HG03378 (cell line): ENCODE data around the gene EIF3K.
"Not testable (repeated sequence)": the region's sequence is repeated elsewhere in the genome, so short reads cannot be mapped to it uniquely, and the experiment has no call there.

ENCODE experiments used
- ATAC-seq: cut with Tn5 transposase; IDR thresholded peaks from one replicate; pipeline ENCODE4 v1.9.1; 2021; ENCODE audit warnings: mild to moderate bottlenecking, moderate library complexity; ENCODE audit not compliant: unreplicated experiment

Gene EIF3K

DNA sequence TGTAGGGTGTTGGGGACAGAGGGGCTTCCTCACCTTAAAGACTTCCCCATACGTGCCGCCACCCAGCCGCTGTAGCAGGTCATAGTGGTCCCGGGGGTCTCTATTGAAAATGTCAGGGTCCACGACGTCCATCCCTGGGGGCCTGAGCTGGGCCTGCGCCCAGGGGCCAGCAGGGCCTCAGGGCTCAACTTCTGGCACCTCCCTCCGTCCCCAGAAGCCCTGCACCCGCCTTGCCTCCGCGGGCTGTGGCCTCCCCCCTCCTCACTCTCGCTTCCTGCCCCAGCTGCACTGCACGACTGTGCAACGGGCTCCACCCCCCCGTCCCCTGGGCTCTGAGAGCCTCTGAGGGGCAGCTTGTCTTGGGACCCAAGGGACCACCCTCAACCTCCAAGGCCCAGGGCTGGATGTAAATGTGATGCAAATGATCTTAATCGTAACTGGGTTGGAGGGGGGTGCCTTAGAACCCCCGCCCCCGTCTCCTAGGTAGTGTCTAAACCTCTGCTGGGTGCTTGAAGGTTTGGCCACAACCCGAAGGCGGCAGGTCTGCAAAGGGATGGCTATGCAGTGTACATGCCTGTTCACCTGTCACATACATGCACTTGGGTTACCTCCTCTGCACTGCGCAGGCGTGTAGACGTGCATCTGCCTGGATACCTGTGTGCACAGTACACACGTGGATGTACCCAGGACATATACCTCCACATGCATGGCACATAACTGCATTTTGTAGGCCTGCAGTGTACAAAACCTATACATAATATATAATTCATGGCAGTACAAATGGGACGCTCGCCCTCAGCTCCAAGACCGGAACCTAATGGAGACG lies 1.0 kb upstream of the EIF3K start, which contains the start of gene MAP4K1:
TSS of gene MAP4K1 (minus strand) at position 190 of the 826 bp plus-strand sequence. CDS start at position 132, 58 bp downstream.
- peak; percentile 46 for ATAC-seq

DNA sequence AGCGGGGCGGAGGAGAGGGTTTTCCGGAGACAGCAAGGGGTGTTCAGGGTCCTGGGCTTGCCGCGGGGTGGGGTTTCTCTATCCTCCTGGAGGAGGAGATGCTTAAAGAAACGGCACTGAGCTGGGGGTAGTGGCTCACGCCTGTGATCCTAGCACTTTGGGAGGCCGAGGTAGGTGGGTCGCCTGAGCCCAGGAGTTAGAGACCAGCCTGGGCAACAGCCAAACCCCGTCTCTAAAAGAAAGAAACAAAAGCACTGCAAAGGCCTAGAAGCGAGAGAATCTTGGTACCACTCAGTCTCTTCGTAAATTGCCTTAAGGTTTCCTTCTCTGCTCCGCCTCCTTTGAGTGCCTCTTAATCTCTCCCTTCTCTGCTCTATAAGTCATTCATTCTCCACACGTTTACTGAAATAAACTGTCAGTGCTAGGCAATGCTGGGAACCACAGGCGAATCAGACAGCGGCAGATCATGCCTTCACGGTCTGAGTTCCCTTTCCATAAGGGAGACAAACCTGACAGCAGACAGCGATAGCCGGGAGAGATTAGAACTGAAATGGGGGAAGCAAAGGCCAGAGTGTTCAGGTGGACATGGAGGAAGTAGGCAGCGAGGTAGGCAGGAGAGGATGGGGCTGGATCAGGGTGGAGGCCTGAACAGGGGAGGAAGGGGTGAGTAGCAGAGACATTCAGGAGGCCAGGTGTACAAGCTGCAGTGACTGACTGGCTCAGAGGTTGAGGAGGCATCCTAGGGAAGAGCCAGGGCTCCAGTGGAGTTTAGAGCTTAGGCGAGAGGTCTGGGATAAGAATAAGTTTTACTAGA lies 580 bp downstream of the EIF3K start:
- ATAC-seq = no peak

DNA sequence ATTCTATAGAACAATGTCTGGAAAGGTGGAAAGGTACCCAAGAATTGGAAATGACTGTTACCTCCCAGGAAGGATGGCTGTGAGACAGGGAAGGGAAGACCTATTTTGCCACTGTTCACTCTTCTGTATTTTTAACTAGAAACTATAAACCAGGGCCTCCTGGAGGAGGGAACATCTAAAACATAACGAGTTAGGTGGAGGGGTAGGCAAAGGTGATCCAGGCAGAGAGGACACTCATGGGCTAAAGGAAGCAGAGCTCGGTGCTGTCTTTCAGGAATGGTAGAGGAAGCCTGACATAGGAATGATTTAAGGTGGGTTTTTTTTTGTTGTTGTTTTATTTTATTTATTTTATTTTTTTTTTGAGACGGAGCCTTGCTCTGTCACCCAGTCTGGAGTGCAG lies 5.8 kb downstream of the EIF3K start:
- no peak for ATAC-seq

DNA sequence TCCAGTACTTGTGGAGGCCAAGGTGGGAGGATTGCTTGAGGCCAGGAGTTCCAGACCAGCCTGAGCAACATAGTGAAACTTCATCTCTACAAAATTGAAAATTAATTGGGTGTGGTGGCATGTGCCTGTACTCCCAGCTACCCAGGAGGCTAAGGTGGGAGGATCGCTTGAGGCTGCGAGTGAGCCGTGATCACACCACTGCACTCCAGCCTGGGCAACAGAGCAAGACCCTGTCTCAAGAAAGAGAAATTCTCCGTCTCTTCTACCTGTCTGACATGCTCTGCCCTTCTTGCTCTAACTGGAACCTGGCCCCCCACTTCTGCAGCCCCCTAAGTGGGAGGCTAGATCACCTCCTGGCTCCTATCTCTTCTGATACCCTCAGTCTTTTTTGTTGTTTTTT lies 7.4 kb downstream of the EIF3K start:
- no peak for ATAC-seq

DNA sequence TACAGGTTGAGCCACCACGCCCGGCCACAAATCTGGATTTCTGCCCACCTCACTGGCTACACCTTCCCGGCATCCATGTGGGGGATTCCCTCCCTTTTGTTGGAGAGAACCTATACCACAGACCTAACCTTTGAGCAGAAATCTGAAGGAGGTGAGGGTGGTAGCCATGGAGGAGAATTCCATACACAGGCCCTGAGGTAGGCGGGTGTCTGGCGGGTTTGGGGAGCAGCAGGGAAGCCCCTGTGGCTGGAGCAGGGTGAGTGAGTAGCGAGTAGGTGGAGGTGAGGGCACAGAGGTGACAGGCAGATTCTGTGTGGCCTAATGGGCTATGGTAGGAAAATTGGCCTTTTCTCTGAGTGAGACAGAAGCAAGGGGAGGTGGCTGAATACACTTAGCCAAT lies 10.6 kb downstream of the EIF3K start:
- no peak for ATAC-seq

GRCh38 chr19:38631301-38631700 lies 12.3 kb downstream of the EIF3K start:
- not testable (repeated sequence) for ATAC-seq

DNA sequence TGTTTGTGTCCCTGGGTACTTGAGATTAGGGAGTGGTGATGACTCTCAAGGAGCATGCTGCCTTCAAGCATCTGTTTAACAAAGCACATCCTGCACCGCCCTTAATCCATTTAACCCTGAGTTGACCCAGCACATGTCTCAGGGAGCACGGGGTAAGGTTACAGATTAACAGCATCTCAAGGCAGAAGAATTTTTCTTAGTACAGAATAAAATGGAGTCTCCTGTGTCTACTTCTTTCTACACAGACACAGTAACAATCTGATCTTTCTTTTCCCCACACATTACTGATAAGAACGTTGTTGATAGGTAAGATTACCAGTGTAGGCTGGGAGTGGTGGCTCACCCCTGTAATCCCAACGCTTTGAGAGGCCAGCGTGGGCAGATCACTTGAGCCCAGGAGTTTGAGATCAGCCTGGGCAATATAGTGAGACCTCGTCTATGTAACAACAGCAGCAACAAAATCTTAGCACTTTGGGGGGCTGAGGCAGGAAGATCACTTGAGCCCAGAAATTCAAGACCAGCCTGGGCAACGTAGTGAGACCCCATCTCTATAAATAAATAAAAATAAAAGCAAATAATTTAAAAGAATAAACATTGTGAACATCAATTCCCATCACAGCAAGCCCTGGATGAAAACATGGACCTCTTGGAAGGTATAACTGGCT lies 13.0 kb downstream of the EIF3K start:
- ATAC-seq = not testable (repeated sequence)

- no peak for ATAC-seq
These were observed 13.7 kb downstream of the EIF3K start for GRCh38 chr19:38632476-38633213.

DNA sequence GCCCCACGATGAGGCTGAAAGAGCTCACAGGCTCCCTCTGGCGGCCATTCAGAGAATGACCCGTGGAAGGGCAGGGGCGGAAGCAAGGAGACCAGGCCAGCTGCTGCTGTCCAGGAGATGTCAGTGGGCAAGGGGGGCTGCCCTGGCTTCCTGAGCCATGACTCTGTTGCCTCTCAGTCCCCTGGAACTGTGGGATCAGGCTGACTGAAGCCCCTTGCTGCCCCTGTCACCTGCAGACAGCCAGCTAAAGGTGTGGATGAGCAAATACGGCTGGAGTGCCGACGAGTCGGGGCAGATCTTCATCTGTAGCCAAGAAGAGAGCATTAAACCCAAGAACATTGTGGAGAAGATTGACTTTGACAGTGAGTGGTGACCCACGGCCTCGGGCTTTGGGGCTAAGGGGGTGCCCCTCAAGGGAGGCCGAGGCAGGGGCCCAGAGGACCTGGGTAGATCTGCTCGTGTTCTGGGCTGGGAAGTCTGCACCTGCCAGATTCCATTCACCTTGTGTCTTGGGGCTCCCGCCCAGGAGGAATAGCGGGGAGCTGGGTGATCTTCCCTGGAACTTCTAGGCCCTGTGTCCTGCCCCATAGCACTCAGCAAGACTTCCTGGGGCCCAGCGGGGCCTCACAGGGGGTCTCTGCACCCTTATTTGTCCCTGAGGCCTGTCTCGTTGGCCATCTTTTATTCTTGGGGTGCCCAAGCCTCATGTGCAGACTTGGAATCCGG lies 15.9 kb downstream of the EIF3K start:
- no peak for ATAC-seq

DNA sequence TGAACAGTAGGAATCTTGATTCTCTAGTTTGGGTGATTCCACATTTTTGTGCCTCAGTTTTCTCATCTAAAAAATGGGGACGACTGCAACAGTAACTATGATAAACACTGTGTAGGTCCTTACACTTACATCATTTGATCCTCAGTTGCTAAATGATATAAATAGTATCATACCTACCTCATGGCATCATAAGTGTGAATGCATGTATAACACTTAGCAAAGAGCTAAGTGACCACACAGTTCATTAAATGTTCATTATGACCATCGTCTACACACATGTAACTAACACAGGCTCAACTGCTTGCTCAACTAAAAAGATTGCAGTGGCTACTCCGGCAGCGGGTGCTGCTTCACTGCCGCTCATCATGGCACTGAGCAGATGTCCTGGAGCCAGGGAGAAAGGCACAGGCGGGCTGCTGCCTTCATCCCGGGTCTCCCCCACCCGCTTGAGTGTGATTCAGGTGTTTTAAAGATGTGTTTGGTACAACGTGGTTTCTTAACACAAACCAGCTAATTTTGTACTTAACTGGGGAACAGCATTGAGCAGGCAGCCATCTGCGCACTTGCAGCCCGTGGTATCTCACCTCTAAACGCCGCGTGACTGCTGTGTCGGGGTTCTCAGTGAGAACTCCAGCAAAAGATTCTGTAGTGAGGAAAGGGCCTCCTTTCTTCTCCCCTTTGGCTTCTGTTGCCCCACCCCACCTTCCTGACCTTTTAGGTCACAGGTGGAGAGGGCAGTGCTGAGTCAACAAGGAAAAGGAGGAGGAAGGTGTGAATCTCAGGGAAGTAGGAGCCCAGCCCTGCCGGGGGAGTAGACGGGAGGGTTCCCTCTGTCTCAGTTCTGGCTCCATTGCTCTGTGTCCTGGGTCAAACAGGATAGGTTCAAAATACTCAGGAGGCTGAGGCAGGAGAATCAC lies 16.8 kb downstream of the EIF3K start:
- ATAC-seq = no peak

GRCh38 chr19:38638461-38638860 lies 19.5 kb downstream of the EIF3K start:
- no peak for ATAC-seq

DNA sequence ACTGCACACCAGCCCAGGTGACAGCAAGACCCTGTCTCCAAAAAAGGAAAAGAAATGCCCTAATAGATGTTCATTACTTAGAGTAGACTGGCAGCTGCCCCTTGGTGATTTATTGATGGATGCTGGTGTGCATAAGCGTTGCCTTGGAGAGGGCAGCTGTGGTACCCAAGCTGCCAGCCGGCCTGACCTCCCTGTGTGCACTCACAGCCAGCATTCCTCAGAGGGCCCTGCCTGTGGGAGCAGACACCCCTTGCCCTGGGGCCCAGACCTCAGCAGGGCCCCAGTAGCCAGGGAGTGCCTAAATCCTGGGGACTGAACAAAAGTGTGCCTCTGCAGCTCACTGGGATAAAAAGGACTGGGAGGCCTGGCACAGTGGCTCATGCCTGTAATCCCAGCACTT lies 20.7 kb downstream of the EIF3K start:
- ATAC-seq = no peak

- no peak for ATAC-seq
These were observed 21.4 kb downstream of the EIF3K start for GRCh38 chr19:38640368-38640767.

GRCh38 chr19:38642176-38642575 lies 23.2 kb downstream of the EIF3K start:
- ATAC-seq = no peak

GRCh38 chr19:38644719-38645118 lies 25.7 kb downstream of the EIF3K start:
- no peak for ATAC-seq

DNA sequence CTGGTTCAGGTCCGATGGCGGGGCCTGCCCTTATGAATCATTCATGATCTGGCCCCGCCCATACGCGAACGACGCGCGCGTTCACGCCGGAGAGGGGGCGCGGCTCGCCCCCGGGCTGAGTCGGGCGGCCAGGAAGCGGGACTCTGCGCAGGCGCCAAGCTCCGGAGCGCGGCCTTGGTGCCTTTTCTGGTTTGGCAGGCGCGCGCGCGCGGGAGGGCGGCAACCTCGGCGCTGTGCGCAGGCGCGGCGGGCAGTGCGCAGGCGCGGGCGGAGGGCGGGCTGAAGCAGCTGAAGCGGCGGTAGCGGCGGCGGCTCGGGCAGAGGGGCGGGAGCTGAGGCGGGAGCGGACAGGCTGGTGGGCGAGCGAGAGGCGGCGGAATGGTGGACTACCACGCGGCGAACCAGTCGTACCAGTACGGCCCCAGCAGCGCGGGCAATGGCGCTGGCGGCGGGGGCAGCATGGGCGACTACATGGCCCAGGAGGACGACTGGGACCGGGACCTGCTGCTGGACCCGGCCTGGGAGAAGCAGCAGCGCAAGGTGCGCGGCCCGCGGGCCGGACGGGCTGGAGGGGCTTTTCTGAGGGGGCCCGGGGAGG lies 28.5 kb downstream of the EIF3K start, which contains the start of gene ACTN4:
TSS of gene ACTN4 (plus strand) at position 282 of the 598 bp plus-strand sequence. CDS start at position 379, 97 bp downstream.
- ATAC-seq = peak; percentile 75

GRCh38 chr19:38647966-38648768 lies 29.2 kb downstream of the EIF3K start:
- no peak for ATAC-seq
